Left colon (tissue), 2 donors: ENCODE data around the gene DYSF. TPM values are rescaled to one million over a fixed set of nuclear protein-coding genes. Genes with fewer than 3 reads are reported as not detected.
"Not testable (repeated sequence)": the region's sequence is repeated elsewhere in the genome, so short reads cannot be mapped to it uniquely, and the experiment has no call there.

Experiments used
- ATAC-seq: fragments of 200-7000 bp; cut with Tn5 transposase; one replicate; pipeline ENCODE4 v1.9.1; 2020; ENCODE audit warnings: mild to moderate bottlenecking, moderate library complexity
- DNase-seq, 2 donors: peaks; one replicate each; pipeline ENCODE4 v3.0.0-alpha.2; 2020
- intact Hi-C, 2 donors: fragments of 100-400 bp; cut with DNase I in 1 of 2; cut with micrococcal nuclease in 1 of 2; formaldehyde crosslinking; loops; one replicate each; pipeline versions ENCODE4 v1.11.2 to v1.14.0; 2022; cut with DNase I, micrococcal nuclease
- long read RNA-seq: library from polyadenylated mRNA; unstranded; transcript quantifications from one replicate; pipeline ENCODE4 v2.0.0, GENCODE V29; 2021
- total RNA-seq, 2 donors: library from RNA; stranded (reverse); fragmentation: NEBNext Ultra II Directional; extraction: Animal tissue kit (Norgen Biotek cat#: 25700); gene quantifications; one replicate each; pipeline ENCODE4 v1.2.1, GENCODE V29; 2021
- donor health status: DM: no; HTN: no; CAD: no.
- donor health status: DM: yes; HTN: yes; CAD: no.

Gene DYSF
- total RNA-seq, result 1 to 10 TPM; 2.4 to 5.0 TPM
- long read RNA-seq, partial matches to known transcripts, result 1 of 1 reads
- long read RNA-seq, other reads (novel, unspliced or antisense), result 0 of 1 reads

GRCh38 chr2:71453404-71454220, at the start of gene DYSF:
Gene DYSF (plus strand): TSS chr2:71453561.
- DNase-seq, result peak in 1 of 2 donors; percentile 37
- ATAC-seq, result peak; percentile 65

DNA sequence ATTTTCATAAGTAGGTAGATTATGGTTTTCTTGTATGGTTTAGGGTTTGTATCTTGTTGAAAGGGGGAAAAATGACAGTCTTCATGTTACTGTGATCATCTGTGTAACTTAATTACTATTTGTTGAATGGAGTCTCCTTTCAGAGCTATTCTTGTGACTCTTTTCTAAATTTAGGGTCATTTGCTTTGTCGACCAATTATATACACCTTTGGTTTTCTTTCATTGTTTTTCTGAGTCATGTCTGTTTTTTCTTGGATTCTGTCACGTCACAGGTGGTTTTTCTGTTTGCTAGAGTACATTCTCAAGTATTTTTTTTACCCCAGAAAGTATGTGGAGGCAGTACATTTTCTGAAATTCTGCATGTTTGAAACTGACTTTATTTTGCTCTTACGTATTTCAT, 43.8 kb upstream of the DYSF start:
- intact Hi-C loops, result no loop called here
- ATAC-seq, result no peak
- DNase-seq, result no peak

More at GRCh38 chr2:71453404-71454220, at the start of gene DYSF:
- intact Hi-C loops, result no loop called here

GRCh38 chr2:71410696-71411095, 42.7 kb upstream of the DYSF start:
- DNase-seq (no peak), ATAC-seq (no peak)
- intact Hi-C loops, result no loop called here

- intact Hi-C loops, result not testable (repeated sequence)
- DNase-seq (peak; percentile 14 to 35), ATAC-seq (peak; percentile 36)
These were observed 36.5 kb upstream of the DYSF start for GRCh38 chr2:71416866-71417265.

DNA sequence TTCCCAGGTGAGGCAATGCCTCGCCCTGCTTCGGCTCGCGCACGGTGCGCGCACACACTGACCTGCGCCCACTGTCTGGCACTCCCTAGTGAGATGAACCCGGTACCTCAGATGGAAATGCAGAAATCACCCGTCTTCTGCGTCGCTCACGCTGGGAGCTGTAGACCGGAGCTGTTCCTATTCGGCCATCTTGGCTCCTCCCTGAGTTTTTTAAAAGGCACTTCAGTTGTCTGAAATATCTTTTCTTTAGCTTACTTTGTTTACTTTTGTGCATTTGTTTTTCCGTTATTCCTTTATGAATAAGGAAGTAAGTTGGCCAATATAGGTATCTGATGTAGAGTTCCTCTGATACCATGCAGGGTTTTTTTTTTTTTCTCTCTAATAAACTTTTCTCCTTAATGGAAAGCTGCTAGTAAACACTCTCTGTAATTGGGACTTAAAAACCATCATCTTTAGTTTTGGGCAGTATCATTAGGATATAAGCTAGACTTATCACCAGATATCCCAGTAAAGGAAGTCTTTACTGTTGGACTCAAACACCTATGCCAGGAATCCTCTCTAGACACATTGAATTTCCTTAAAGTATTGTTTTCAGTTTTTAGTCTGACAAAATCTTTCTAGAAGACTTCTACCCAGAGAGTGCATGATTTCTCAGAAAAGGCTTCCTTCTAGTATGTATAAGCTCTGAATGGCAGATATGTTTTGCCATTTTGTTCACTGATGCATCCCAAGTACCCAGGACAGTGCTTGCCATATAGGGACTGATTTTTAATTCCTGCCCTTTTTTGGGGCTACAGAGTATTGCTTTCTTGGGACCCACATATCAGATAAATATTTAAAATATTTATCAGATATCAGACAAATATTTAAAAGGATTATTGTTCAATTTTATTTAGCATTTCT, 35.8 kb upstream of the DYSF start:
- peak; percentile 85 for ATAC-seq
- intact Hi-C loops, result no loop called here
- no peak for DNase-seq

- intact Hi-C loops, result no loop called here
- DNase-seq, result no peak
- ATAC-seq, result no peak
These were observed 34.2 kb upstream of the DYSF start for GRCh38 chr2:71419145-71419544.

GRCh38 chr2:71419976-71420375, 33.4 kb upstream of the DYSF start:
- ATAC-seq, result no peak
- DNase-seq, result no peak
- intact Hi-C loops, result no loop called here

- intact Hi-C loops, result no loop called here
- DNase-seq, result no peak
- no peak for ATAC-seq
These were observed 30.6 kb upstream of the DYSF start for GRCh38 chr2:71422786-71423185.

- intact Hi-C loops, result no loop called here
- ATAC-seq (no peak), DNase-seq (no peak)
These were observed 29.4 kb upstream of the DYSF start for GRCh38 chr2:71423817-71424420.

DNA sequence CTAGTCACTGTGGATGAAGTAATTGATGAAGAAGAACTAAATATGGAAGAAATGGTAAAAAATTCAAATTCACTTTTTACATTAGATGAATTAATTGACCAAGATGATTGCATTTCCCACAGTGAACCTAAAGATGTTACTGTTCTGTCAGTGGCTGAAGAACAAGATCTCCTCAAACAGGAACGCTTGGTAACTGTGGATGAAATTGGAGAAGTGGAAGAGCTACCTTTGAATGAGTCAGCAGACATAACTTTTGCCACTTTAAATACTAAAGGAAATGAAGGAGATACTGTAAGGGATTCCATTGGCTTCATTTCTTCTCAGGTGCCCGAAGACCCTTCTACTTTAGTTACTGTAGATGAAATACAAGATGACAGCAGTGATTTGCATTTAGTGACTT, 26.6 kb upstream of the DYSF start:
- no peak for DNase-seq
- ATAC-seq, result no peak
- intact Hi-C loops, result no loop called here

DNA sequence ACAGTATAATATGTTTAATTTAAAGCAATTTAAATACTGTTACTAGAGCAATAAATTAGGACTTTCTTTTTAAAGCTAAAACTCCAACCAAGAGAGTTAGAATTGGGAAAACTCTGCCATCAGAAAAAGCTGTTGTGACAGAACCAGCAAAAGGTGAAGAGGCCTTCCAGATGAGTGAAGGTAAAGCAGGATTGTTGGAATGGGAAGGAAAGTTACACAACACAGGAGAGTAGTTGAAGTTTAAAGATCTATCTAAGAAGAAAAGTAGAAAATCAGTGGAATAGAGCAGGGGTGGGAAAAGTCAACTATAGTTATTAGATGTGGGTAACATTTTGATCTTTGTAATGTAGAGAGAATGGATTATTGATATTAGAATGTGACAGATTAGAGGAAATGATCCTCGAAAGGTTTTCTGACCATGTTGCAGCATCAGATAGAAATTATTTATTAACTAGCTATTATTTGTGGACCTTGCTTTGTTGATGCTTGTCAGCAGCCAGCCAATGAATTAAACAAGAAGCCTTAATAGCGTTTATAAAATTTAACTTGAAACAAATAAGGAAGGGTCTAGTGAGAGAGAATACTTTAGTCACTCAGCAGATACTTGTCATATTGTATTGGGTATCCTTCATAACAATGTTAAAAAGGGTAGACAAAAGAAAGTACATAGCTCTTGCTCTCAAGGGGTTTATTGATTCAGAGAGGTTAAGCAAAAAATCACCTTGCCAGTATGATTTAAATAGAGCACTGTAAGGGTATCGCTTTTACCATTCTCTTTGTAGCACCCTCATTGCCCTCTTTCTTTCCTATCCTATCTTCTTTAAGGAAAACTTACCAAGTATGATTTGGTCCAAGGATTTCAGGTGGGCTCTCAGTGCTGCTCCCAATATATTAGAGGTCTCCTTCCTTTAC, 24.6 kb upstream of the DYSF start:
- ATAC-seq, result no peak
- intact Hi-C loops, result no loop called here
- no peak for DNase-seq

- ATAC-seq, intact Hi-C loops, DNase-seq: not testable (repeated sequence)
These were observed 8.2 kb upstream of the DYSF start for GRCh38 chr2:71445142-71445541.

GRCh38 chr2:71446505-71446904, 6.9 kb upstream of the DYSF start:
- DNase-seq (no peak), ATAC-seq (no peak)
- intact Hi-C loops, result no loop called here

- ATAC-seq (no peak), DNase-seq (no peak)
- intact Hi-C loops, result no loop called here
These were observed 4.0 kb upstream of the DYSF start for GRCh38 chr2:71449343-71449742.

- intact Hi-C loops, result no loop called here
- no peak for DNase-seq
- ATAC-seq, result no peak
These were observed 1.7 kb upstream of the DYSF start for GRCh38 chr2:71451705-71452104.

- DNase-seq (no peak), ATAC-seq (no peak)
- intact Hi-C loops, result no loop called here
These were observed 796 bp upstream of the DYSF start for GRCh38 chr2:71452565-71452964.

- ATAC-seq, result peak; percentile 35
- intact Hi-C loops, result no loop called here
- peak; percentile 12 to 47 for DNase-seq
These were observed 1.1 kb downstream of the DYSF start for GRCh38 chr2:71454221-71455010.
